Stimulated activated CD4-positive, alpha-beta T cell treated with anti-CD3 and anti-CD28 coated beads, Interleukin-12 subunit alpha, Interleukin-12 subunit beta, amount 100 ng/mL, for 4 hours (primary cell): ENCODE data around the gene KCNS1.
"Not testable (repeated sequence)": the region's sequence is repeated elsewhere in the genome, so short reads cannot be mapped to it uniquely, and the experiment has no call there.

ENCODE experiments used
- DNase-seq: peaks from one replicate; pipeline ENCODE4 v3.0.0-alpha.2; 2020

KCNS1 gene

GRCh38 chr20:45100563-45101245 lies at the start of gene KCNS1:
TSS of gene KCNS1 (minus strand) at chr20:45101127. CDS start at chr20:45099236, 1,891 bp downstream.
- DNase-seq, result no peak

- DNase-seq, result no peak
Measured at GRCh38 chr20:45149062-45149461, 48.1 kb upstream of the KCNS1 start.

- DNase-seq, result no peak
Measured at GRCh38 chr20:45140836-45141235, 39.9 kb upstream of the KCNS1 start.

- DNase-seq, result not testable (repeated sequence)
Measured at GRCh38 chr20:45139733-45140375, 38.9 kb upstream of the KCNS1 start.

- DNase-seq, result peak; percentile 48
Measured at GRCh38 chr20:45138561-45139300, 37.8 kb upstream of the KCNS1 start.

- no peak for DNase-seq
Measured at GRCh38 chr20:45136911-45137310, 36.0 kb upstream of the KCNS1 start.

- no peak for DNase-seq
Measured at GRCh38 chr20:45128099-45128498, 27.2 kb upstream of the KCNS1 start.

GRCh38 chr20:45124365-45124764 lies 23.4 kb upstream of the KCNS1 start, which contains the start of gene WFDC12:
TSS of gene WFDC12 (minus strand) at chr20:45124465. CDS start at chr20:45124447, 18 bp downstream.
- DNase-seq, result no peak

GRCh38 chr20:45121388-45121787 lies 20.5 kb upstream of the KCNS1 start:
- no peak for DNase-seq

- no peak for DNase-seq
Measured at GRCh38 chr20:45119556-45120266, 18.8 kb upstream of the KCNS1 start.

GRCh38 chr20:45118028-45118427 lies 17.1 kb upstream of the KCNS1 start:
- no peak for DNase-seq

GRCh38 chr20:45117581-45117980 lies 16.7 kb upstream of the KCNS1 start:
- DNase-seq, result no peak

GRCh38 chr20:45115829-45116228 lies 14.9 kb upstream of the KCNS1 start:
- no peak for DNase-seq

GRCh38 chr20:45115386-45115774 lies 14.5 kb upstream of the KCNS1 start:
- no peak for DNase-seq

- no peak for DNase-seq
Measured at GRCh38 chr20:45114465-45115385, 13.8 kb upstream of the KCNS1 start, which contains the start of gene WFDC5. TSS of gene WFDC5 (minus strand) at chr20:45115174. CDS start at chr20:45115083, 91 bp downstream.

- no peak for DNase-seq
Measured at GRCh38 chr20:45113865-45114264, 12.9 kb upstream of the KCNS1 start.

GRCh38 chr20:45112754-45113153 lies 11.8 kb upstream of the KCNS1 start:
- no peak for DNase-seq

- DNase-seq, result no peak
Measured at GRCh38 chr20:45111799-45112471, 11.0 kb upstream of the KCNS1 start.

- no peak for DNase-seq
Measured at GRCh38 chr20:45111285-45111684, 10.4 kb upstream of the KCNS1 start.

- DNase-seq, result no peak
Measured at GRCh38 chr20:45110301-45110700, 9.4 kb upstream of the KCNS1 start.

GRCh38 chr20:45109634-45110033 lies 8.7 kb upstream of the KCNS1 start:
- DNase-seq, result no peak
